Vagina (tissue), 2 donors: Measurements from ENCODE around the gene PAQR7. TPM values are rescaled to one million over a fixed set of nuclear protein-coding genes. Genes with fewer than 3 reads are reported as not detected.

Source experiments
- DNase-seq, 2 donors: peaks; one replicate each; pipeline ENCODE4 v3.0.0-alpha.2; 2017; ENCODE audit errors: extremely low spot score in 2 of 2
- H3K27ac ChIP-seq: fragments of 200-600 bp; sonication (generic); one replicate; pipeline ENCODE4 v1.5.1; 2019
- H3K27me3 ChIP-seq: fragments of 200-600 bp; sonication (generic); one replicate; pipeline ENCODE4 v1.5.1; 2019
- H3K36me3 ChIP-seq, 2 donors: fragments of 200-600 bp; sonication (generic); one replicate each; pipeline ENCODE4 v1.5.1; 2017 to 2019
- H3K4me1 ChIP-seq: fragments of 200-600 bp; sonication (generic); one replicate; pipeline ENCODE4 v1.5.1; 2019
- H3K4me3 ChIP-seq, 2 donors: fragments of 200-600 bp; sonication (generic); 1 replicate in 1 of 2; 2 replicates in 1 of 2; pipeline ENCODE4 v1.5.1; 2016 to 2019
- H3K9me3 ChIP-seq: fragments of 200-600 bp; sonication (generic); one replicate; pipeline ENCODE4 v1.5.1; 2019
- POLR2A ChIP-seq, 2 donors: fragments of 450-650 bp; IDR thresholded peaks; one replicate each; pipeline ENCODE4 v1.6.1; 2017; ENCODE audit warnings: antibody characterized with exemption in 2 of 2, mild to moderate bottlenecking in 2 of 2, moderate library complexity in 2 of 2
- POLR2AphosphoS5 ChIP-seq, 2 donors: sonication (generic); formaldehyde crosslinking; IDR thresholded peaks; one replicate each; pipeline ENCODE4 v1.9.0; 2017; ENCODE audit warnings: antibody characterized with exemption in 2 of 2, mild to moderate bottlenecking in 2 of 2, low read depth in 1 of 2; ENCODE audit not compliant: insufficient read depth in 1 of 2
- intact Hi-C: fragments of 100-400 bp; cut with DNase I; formaldehyde crosslinking; loops from one replicate; pipeline ENCODE4 v1.15.1; 2023
- total RNA-seq: library from RNA; depleted of rRNA; stranded (reverse); fragments of >200 nt; gene quantifications from one replicate; pipeline ENCODE4 v1.2.3, GENCODE V29; 2016
- TF ChIP-seq, protein P1 (sequence below), 3 experiments: fragments of 450-650 bp in 2 of 3; fragments of 200-600 bp in 1 of 3; sonication (generic) in 1 of 3; IDR thresholded peaks; one replicate each; pipeline ENCODE4 v1.5.1; 2017 to 2019; ENCODE audit warnings: antibody characterized with exemption in 3 of 3, mild to moderate bottlenecking in 2 of 3, moderate library complexity in 2 of 3

Gene PAQR7
- total RNA-seq, 1 donor from 2014 or later, result 7.1 TPM

DNA sequence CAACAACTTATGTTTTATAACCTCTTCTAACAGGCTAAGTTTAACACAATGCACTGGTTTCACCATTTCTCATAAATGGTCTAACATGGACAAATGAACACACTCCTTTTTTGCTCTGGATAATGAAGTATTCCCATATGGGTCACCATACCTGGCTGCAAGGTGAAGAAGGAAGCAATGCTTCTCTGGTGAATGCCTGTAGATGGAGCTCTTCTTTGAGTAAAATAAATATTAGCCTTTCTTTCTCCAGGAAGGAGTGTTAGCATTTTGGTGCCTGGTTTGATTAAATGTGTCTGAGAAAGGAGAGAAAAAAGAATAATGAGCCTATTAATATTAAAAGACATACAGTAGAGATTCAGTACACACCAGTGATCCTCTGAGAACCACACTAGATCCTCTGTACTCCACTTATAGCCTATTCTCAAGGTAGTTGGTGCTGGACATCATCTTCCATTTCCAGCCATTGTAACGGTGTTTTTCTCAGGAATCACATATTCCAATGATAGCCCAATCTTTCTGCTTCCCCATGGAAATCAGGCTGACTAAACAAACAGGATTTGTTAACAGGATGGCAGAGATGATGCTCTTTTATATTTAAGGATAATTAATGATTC, 38.1 kb downstream of the PAQR7 start:
- TF ChIP-seq POLR2AphosphoS5 (IDR thresholded peaks at IDR 0.05; ENCODE audit: insufficient read depth in 1 of 2, low read depth in 1 of 2) (peak in 1 of 2 donors; percentile 39), POLR2A (IDR thresholded peaks at IDR 0.05) (no peak)
- TF ChIP-seq, protein P1, sequence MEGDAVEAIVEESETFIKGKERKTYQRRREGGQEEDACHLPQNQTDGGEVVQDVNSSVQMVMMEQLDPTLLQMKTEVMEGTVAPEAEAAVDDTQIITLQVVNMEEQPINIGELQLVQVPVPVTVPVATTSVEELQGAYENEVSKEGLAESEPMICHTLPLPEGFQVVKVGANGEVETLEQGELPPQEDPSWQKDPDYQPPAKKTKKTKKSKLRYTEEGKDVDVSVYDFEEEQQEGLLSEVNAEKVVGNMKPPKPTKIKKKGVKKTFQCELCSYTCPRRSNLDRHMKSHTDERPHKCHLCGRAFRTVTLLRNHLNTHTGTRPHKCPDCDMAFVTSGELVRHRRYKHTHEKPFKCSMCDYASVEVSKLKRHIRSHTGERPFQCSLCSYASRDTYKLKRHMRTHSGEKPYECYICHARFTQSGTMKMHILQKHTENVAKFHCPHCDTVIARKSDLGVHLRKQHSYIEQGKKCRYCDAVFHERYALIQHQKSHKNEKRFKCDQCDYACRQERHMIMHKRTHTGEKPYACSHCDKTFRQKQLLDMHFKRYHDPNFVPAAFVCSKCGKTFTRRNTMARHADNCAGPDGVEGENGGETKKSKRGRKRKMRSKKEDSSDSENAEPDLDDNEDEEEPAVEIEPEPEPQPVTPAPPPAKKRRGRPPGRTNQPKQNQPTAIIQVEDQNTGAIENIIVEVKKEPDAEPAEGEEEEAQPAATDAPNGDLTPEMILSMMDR (IDR thresholded peaks at IDR 0.05), result no peak
- intact Hi-C loops, result no loop called here
- H3K4me1 ChIP-seq, result no peaks in the 10 kb centered on the region
- H3K27ac ChIP-seq, result no peak overlapping the region
- DNase-seq, result no peak
- H3K4me3 ChIP-seq, result no peak overlapping the region
- no peaks in the 10 kb centered on the region for H3K9me3 ChIP-seq
- H3K36me3 ChIP-seq, result peaks cover 0 to 15% of the 10 kb centered on the region in 2 donors
- no peaks in the 10 kb centered on the region for H3K27me3 ChIP-seq

DNA sequence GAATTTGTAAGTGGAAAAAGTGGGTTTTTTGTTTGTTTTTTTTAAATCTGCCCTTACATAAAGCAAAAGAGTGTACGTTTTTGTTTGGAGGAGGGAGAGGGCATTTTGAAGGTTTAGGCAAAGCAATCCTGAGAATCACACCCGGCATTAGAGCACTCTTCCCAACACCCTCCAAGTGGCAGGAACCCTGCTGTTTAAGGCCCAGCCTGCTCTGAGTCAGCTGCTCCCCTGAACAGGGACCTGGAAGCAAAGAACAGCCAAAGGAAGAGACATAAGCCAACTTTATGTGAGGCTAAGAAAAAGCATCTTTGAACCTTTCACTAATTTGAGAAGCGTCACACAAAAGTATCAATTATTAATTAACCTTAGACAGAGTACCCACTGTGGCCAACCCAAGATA, 38.8 kb downstream of the PAQR7 start:
- H3K27ac ChIP-seq, result no peak overlapping the region
- no peaks in the 10 kb centered on the region for H3K4me1 ChIP-seq
- intact Hi-C loops, result no loop called here
- H3K27me3 ChIP-seq, result no peaks in the 10 kb centered on the region
- TF ChIP-seq POLR2A (IDR thresholded peaks at IDR 0.05) (no peak), POLR2AphosphoS5 (IDR thresholded peaks at IDR 0.05; ENCODE audit: insufficient read depth in 1 of 2, low read depth in 1 of 2) (no peak)
- TF ChIP-seq, protein P1 (IDR thresholded peaks at IDR 0.05), result no peak
- H3K4me3 ChIP-seq, result no peak overlapping the region
- H3K36me3 ChIP-seq, result peaks cover 0 to 22% of the 10 kb centered on the region in 2 donors
- DNase-seq, result no peak
- no peaks in the 10 kb centered on the region for H3K9me3 ChIP-seq

DNA sequence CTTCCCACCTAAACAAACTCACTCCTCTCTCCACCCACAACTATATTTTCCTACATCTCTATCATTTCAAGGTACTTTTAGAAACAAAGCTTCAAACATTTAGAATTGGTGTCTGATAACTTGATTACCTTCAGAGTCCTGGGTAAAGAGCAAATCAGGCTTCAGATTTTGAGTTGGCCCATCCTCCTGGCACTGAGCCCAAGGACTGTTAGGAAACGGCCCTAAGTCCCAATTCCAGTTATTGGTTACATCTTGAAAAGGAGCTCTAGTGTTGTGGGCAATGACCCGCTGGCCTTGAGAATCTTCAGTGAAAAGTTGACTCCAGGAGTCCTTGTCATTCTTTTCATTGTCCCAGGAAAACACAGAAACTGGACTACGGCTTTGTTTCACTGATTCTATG, 40.6 kb downstream of the PAQR7 start:
- Histone ChIP-seq H3K9me3 (no peaks in the 10 kb centered on the region), H3K36me3 (peaks cover 0 to 40% of the 10 kb centered on the region in 2 donors), H3K4me3 (no peak overlapping the region), H3K27ac (no peak overlapping the region), H3K27me3 (no peaks in the 10 kb centered on the region), H3K4me1 (no peaks in the 10 kb centered on the region)
- TF ChIP-seq, protein P1 (IDR thresholded peaks at IDR 0.05), result no peak
- TF ChIP-seq POLR2A (IDR thresholded peaks at IDR 0.05) (no peak), POLR2AphosphoS5 (IDR thresholded peaks at IDR 0.05; ENCODE audit: insufficient read depth in 1 of 2, low read depth in 1 of 2) (no peak)
- intact Hi-C loops, result no loop called here
- no peak for DNase-seq

DNA sequence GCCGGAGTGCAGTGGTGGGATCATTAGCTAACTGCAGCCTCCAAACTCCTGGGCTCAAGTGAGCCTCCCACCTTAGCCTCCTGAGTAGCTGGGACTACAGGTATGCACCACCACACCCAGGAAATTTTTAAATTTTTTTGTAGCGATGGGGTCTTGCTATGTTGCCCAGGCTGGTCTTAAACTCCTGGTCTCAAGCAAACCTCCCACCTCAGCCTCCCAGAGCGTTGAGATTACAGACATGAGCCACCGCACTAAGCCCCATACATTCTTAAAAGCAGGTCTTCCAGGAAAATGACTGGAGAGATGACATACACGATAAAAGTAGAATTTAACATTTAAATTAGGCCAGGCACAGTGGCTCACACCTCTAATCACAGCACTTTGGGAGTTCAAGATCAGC, 42.4 kb downstream of the PAQR7 start:
- no peak for TF ChIP-seq POLR2AphosphoS5 (IDR thresholded peaks at IDR 0.05; ENCODE audit: insufficient read depth in 1 of 2, low read depth in 1 of 2)
- no peak for TF ChIP-seq POLR2A (IDR thresholded peaks at IDR 0.05)
- Histone ChIP-seq H3K9me3 (no peaks in the 10 kb centered on the region), H3K27me3 (no peaks in the 10 kb centered on the region), H3K4me3 (no peak overlapping the region), H3K27ac (no peak overlapping the region), H3K36me3 (peaks cover 5 to 55% of the 10 kb centered on the region in 2 donors), H3K4me1 (no peaks in the 10 kb centered on the region)
- DNase-seq, result no peak
- intact Hi-C loops, result no loop called here

DNA sequence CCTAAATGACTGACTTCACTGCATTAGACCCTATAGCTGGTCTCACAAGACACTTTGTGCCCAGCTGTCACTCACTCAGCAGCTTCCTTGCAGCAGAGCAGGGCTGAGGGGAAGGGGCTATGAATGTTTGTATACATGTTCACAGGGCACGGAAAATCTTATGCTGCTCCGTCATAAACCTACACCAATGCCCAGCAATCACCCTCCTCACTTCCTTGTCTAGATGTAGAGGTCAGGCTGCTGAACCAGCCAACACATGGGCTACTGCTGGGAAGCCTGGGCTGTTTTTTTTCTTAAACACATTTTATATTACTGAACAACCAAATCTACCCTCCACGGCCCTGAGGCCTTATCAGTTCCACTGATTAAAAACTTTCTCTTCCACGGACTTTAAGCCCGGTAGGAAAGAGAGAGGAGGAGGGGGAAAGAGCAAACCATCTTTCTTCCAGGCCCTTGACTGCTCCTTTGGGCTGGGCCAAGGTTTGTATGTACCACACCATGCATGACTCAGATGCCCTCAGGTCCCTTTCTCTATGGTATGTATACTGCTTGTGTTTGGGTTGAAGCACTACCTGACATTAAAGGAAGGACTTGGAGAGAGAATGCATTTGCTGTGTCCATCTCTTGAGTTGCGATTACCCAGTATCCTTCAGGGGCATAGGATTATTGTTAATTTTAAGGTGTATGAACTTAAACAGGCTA, 43.0 kb downstream of the PAQR7 start:
- TF ChIP-seq POLR2AphosphoS5 (IDR thresholded peaks at IDR 0.05; ENCODE audit: insufficient read depth in 1 of 2, low read depth in 1 of 2) (no peak), POLR2A (IDR thresholded peaks at IDR 0.05) (no peak)
- TF ChIP-seq, protein P1 (IDR thresholded peaks at IDR 0.05), result no peak
- Histone ChIP-seq H3K4me1 (no peaks in the 10 kb centered on the region), H3K36me3 (peaks cover 5 to 62% of the 10 kb centered on the region in 2 donors), H3K27me3 (no peaks in the 10 kb centered on the region), H3K27ac (no peak overlapping the region), H3K9me3 (no peaks in the 10 kb centered on the region), H3K4me3 (no peak overlapping the region)
- no peak for DNase-seq
- intact Hi-C loops, result no loop called here
